ENCODE results near the gene ADARB2. TPM values are rescaled to one million over a fixed set of nuclear protein-coding genes. Genes with fewer than 3 reads are reported as not detected.

The ADARB2 gene
- total RNA-seq, 6 donors from 2014 or later, result 0.69 to 5.2 (median 1.8) TPM

GRCh38 chr10:1395481-1396296, 341.6 kb downstream of the ADARB2 start:
- peak in 1 of 2 donors; percentile 8 for ATAC-seq (ENCODE audit: low FRiP score in 2 of 2)
- TF ChIP-seq EP300 (IDR thresholded peaks at IDR 0.05) (no peak), CTCF (IDR thresholded peaks at IDR 0.05) (no peak), POLR2AphosphoS5 (IDR thresholded peaks at IDR 0.05) (no peak), POLR2A (IDR thresholded peaks at IDR 0.05) (no peak)
- WGBS, 2 donors, result 89 to 93% methylated on average over 27 to 33 of the region's 33 CpGs
- Histone ChIP-seq H3K4me3 (no peak overlapping the region), H3K27ac (no peak overlapping the region), H3K9me3 (no peaks in the 10 kb centered on the region), H3K36me3 (no peaks in the 10 kb centered on the region), H3K27me3 (no peaks in the 10 kb centered on the region), H3K4me1 (no peaks in the 10 kb centered on the region)
- peak in 1 of 2 donors; percentile 51 for DNase-seq

GRCh38 chr10:1395025-1395480, 342.3 kb downstream of the ADARB2 start:
- no peaks in the 10 kb centered on the region for H3K9me3 ChIP-seq
- DNase-seq (no peak), ATAC-seq (ENCODE audit: low FRiP score in 2 of 2) (peak in 1 of 2 donors; percentile 8)
- H3K4me3 ChIP-seq, result no peak overlapping the region
- no peaks in the 10 kb centered on the region for H3K36me3 ChIP-seq
- no peaks in the 10 kb centered on the region for H3K4me1 ChIP-seq
- WGBS, 2 donors, result 88% methylated on average over 11 of the region's 11 CpGs
- H3K27me3 ChIP-seq, result no peaks in the 10 kb centered on the region
- H3K27ac ChIP-seq, result no peak overlapping the region
- TF ChIP-seq POLR2AphosphoS5 (IDR thresholded peaks at IDR 0.05) (no peak), EP300 (IDR thresholded peaks at IDR 0.05) (no peak), POLR2A (IDR thresholded peaks at IDR 0.05) (no peak), CTCF (IDR thresholded peaks at IDR 0.05) (no peak)

GRCh38 chr10:1394155-1394912, 343.0 kb downstream of the ADARB2 start:
- TF ChIP-seq POLR2AphosphoS5 (IDR thresholded peaks at IDR 0.05) (no peak), POLR2A (IDR thresholded peaks at IDR 0.05) (no peak), EP300 (IDR thresholded peaks at IDR 0.05) (no peak), CTCF (IDR thresholded peaks at IDR 0.05) (no peak)
- 75 to 78% methylated on average over 13 of the region's 13 CpGs for WGBS, 2 donors
- DNase-seq (peak in 1 of 2 donors; percentile 5), ATAC-seq (ENCODE audit: low FRiP score in 2 of 2) (peak in 1 of 2 donors; percentile 56)
- no peak overlapping the region for H3K4me3 ChIP-seq
- no peaks in the 10 kb centered on the region for H3K27me3 ChIP-seq
- no peaks in the 10 kb centered on the region for H3K9me3 ChIP-seq
- H3K27ac ChIP-seq, result no peak overlapping the region
- H3K4me1 ChIP-seq, result no peaks in the 10 kb centered on the region
- H3K36me3 ChIP-seq, result no peaks in the 10 kb centered on the region

- DNase-seq, result peak in 1 of 2 donors; percentile 4
- no peak overlapping the region for H3K27ac ChIP-seq
- no peaks in the 10 kb centered on the region for H3K36me3 ChIP-seq
- 96 to 97% methylated on average over 8 of the region's 8 CpGs for WGBS, 2 donors
- no peaks in the 10 kb centered on the region for H3K27me3 ChIP-seq
- no peak overlapping the region for H3K4me3 ChIP-seq
- H3K4me1 ChIP-seq, result no peaks in the 10 kb centered on the region
- H3K9me3 ChIP-seq, result no peaks in the 10 kb centered on the region
- no peak for ATAC-seq (ENCODE audit: low FRiP score in 2 of 2)
- no peak for TF ChIP-seq CTCF (IDR thresholded peaks at IDR 0.05)
- TF ChIP-seq EP300 (IDR thresholded peaks at IDR 0.05), result no peak
- TF ChIP-seq POLR2A (IDR thresholded peaks at IDR 0.05), result no peak
- TF ChIP-seq POLR2AphosphoS5 (IDR thresholded peaks at IDR 0.05), result no peak
Measured at GRCh38 chr10:1393481-1393880, 343.8 kb downstream of the ADARB2 start.
